GM21360 (cell line): ENCODE results near the gene GMPPA.

ENCODE experiments used
- ATAC-seq: cut with Tn5 transposase; IDR thresholded peaks from one replicate; pipeline ENCODE4 v1.9.1; 2021; ENCODE audit warnings: mild to moderate bottlenecking, moderate library complexity; ENCODE audit not compliant: unreplicated experiment

Gene GMPPA

GRCh38 chr2:219537657-219538488 lies 39.2 kb downstream of the GMPPA start:
- ATAC-seq: no peak

GRCh38 chr2:219538504-219538951 lies 39.8 kb downstream of the GMPPA start:
- ATAC-seq: no peak

GRCh38 chr2:219538956-219539788 lies 40.5 kb downstream of the GMPPA start:
- ATAC-seq: no peak

- no peak for ATAC-seq
These were observed 41.4 kb downstream of the GMPPA start for GRCh38 chr2:219539926-219540678.

- ATAC-seq: no peak
These were observed 42.3 kb downstream of the GMPPA start for GRCh38 chr2:219540784-219541504.

GRCh38 chr2:219541611-219542180 lies 43.0 kb downstream of the GMPPA start:
- ATAC-seq: peak; percentile 42

GRCh38 chr2:219542931-219543595 lies 44.4 kb downstream of the GMPPA start:
- ATAC-seq: peak; percentile 36

- peak; percentile 75 for ATAC-seq
These were observed 45.1 kb downstream of the GMPPA start, which contains the start of the genes CHPF and TMEM198 for GRCh38 chr2:219543596-219544358. Gene CHPF (minus strand): TSS chr2:219543809. CDS start chr2:219543538, 271 bp downstream. Gene TMEM198 (plus strand): TSS chr2:219544028. CDS start chr2:219544728, 700 bp downstream.

GRCh38 chr2:219544567-219544966 lies 45.9 kb downstream of the GMPPA start:
- ATAC-seq: no peak

GRCh38 chr2:219545295-219545942 lies 46.7 kb downstream of the GMPPA start:
- ATAC-seq: no peak

- no peak for ATAC-seq
These were observed 47.3 kb downstream of the GMPPA start for GRCh38 chr2:219545943-219546352.

- no peak for ATAC-seq
These were observed 48.9 kb downstream of the GMPPA start for GRCh38 chr2:219547621-219548020.

GRCh38 chr2:219548990-219549389 lies 50.3 kb downstream of the GMPPA start:
- no peak for ATAC-seq

- no peak for ATAC-seq
These were observed 50.9 kb downstream of the GMPPA start for GRCh38 chr2:219549619-219550018.

- peak; percentile 5 for ATAC-seq
These were observed 53.0 kb downstream of the GMPPA start for GRCh38 chr2:219551441-219552381.

GRCh38 chr2:219552382-219553167 lies 53.9 kb downstream of the GMPPA start:
- ATAC-seq: peak; percentile 95
